ENCODE measurements around the gene HTR3A. TPM values are rescaled to one million over a fixed set of nuclear protein-coding genes. Genes with fewer than 3 reads are reported as not detected.

The HTR3A gene
- polyA plus RNA-seq, 1 donor (not counting 4 experiments of a cell fraction or from before 2014, with no cell fraction given) = not detected

GRCh38 chr11:113982306-113982705 lies 7.4 kb downstream of the HTR3A start:
- no peak for DNase-seq (ENCODE audit: low read depth, low spot score)
- no peak for TF ChIP-seq EZH2 (IDR thresholded peaks at IDR 0.05; ENCODE audit: low read length)
- TF ChIP-seq CTCF (optimal IDR thresholded peaks at IDR 0.05 in 1 of 3, IDR thresholded peaks at IDR 0.05 in 1 of 3, conservative IDR thresholded peaks at IDR 0.05 in 1 of 3; ENCODE audit: extremely low read depth in 1 of 3, insufficient read depth in 2 of 3, low read length in 3 of 3) = no peak
- no peak overlapping the region for H3K4me3 ChIP-seq (ENCODE audit: control insufficient read depth in 2 of 3, extremely low read depth in 1 of 3, insufficient read depth in 2 of 3, low read depth in 1 of 3, low read length in 3 of 3)
- H3K9me1 ChIP-seq (ENCODE audit: control insufficient read depth, extremely low read depth, insufficient read depth, low read length) = no peaks in the 10 kb centered on the region
- no peaks in the 10 kb centered on the region for H3K9me3 ChIP-seq (ENCODE audit: control insufficient read depth, low read depth, low read length)
- no peaks in the 10 kb centered on the region for H4K20me1 ChIP-seq (ENCODE audit: control insufficient read depth, extremely low read depth, insufficient read depth, low read length)
- H3K4me2 ChIP-seq (ENCODE audit: control insufficient read depth, extremely low read depth, insufficient read depth, low read depth, low read length) = no peak overlapping the region
- no peak overlapping the region for H3K27ac ChIP-seq (ENCODE audit: control insufficient read depth, insufficient read depth, low read length)
- H3K4me1 ChIP-seq (ENCODE audit: control insufficient read depth, extremely low read depth, insufficient read depth, low read length) = no peaks in the 10 kb centered on the region
- H3K79me2 ChIP-seq (ENCODE audit: control insufficient read depth, insufficient read depth, low read length) = no peaks in the 10 kb centered on the region
- peaks cover 6% of the 10 kb centered on the region for H3K27me3 ChIP-seq (ENCODE audit: control insufficient read depth, extremely low read depth, insufficient read depth, low read length)
- H3K9ac ChIP-seq (ENCODE audit: control insufficient read depth, extremely low read depth, insufficient read depth, low read length) = no peak overlapping the region
- H3K36me3 ChIP-seq (ENCODE audit: control insufficient read depth in 2 of 2, extremely low read depth in 1 of 2, insufficient read depth in 2 of 2, low read length in 2 of 2) = no peaks in the 10 kb centered on the region
- no peak for FAIRE-seq
- dilution Hi-C loops (cut with MboI; ENCODE audit: extremely low pct_ligation_motif_present, low sequenced_read_pairs) = no loop called here
- no peak overlapping the region for H2AFZ ChIP-seq (ENCODE audit: control insufficient read depth, low read length)

GRCh38 chr11:113984781-113985180 lies 9.9 kb downstream of the HTR3A start:
- FAIRE-seq = no peak
- dilution Hi-C loops (cut with MboI; ENCODE audit: extremely low pct_ligation_motif_present, low sequenced_read_pairs) = no loop called here

More at GRCh38 chr11:113984781-113985180, 9.9 kb downstream of the HTR3A start:
- Histone ChIP-seq H4K20me1 (ENCODE audit: control insufficient read depth, extremely low read depth, insufficient read depth, low read length) (no peaks in the 10 kb centered on the region), H3K36me3 (ENCODE audit: control insufficient read depth in 2 of 2, extremely low read depth in 1 of 2, insufficient read depth in 2 of 2, low read length in 2 of 2) (no peaks in the 10 kb centered on the region), H3K9me1 (ENCODE audit: control insufficient read depth, extremely low read depth, insufficient read depth, low read length) (no peaks in the 10 kb centered on the region), H2AFZ (ENCODE audit: control insufficient read depth, low read length) (no peak overlapping the region), H3K4me1 (ENCODE audit: control insufficient read depth, extremely low read depth, insufficient read depth, low read length) (no peaks in the 10 kb centered on the region), H3K4me3 (ENCODE audit: control insufficient read depth in 2 of 3, extremely low read depth in 1 of 3, insufficient read depth in 2 of 3, low read depth in 1 of 3, low read length in 3 of 3) (no peak overlapping the region), H3K27ac (ENCODE audit: control insufficient read depth, insufficient read depth, low read length) (no peak overlapping the region), H3K79me2 (ENCODE audit: control insufficient read depth, insufficient read depth, low read length) (no peaks in the 10 kb centered on the region), H3K9me3 (ENCODE audit: control insufficient read depth, low read depth, low read length) (no peaks in the 10 kb centered on the region), H3K4me2 (ENCODE audit: control insufficient read depth, extremely low read depth, insufficient read depth, low read depth, low read length) (no peak overlapping the region), H3K27me3 (ENCODE audit: control insufficient read depth, extremely low read depth, insufficient read depth, low read length) (peaks cover 6% of the 10 kb centered on the region), H3K9ac (ENCODE audit: control insufficient read depth, extremely low read depth, insufficient read depth, low read length) (no peak overlapping the region)
- TF ChIP-seq CTCF (optimal IDR thresholded peaks at IDR 0.05 in 1 of 3, IDR thresholded peaks at IDR 0.05 in 1 of 3, conservative IDR thresholded peaks at IDR 0.05 in 1 of 3; ENCODE audit: extremely low read depth in 1 of 3, insufficient read depth in 2 of 3, low read length in 3 of 3) (no peak), EZH2 (IDR thresholded peaks at IDR 0.05; ENCODE audit: low read length) (no peak)
- no peak for DNase-seq (ENCODE audit: low read depth, low spot score)
